GM06990 (cell line): ENCODE results near the gene OR4Q2.

ENCODE experiments used
- DNase-seq: peaks from one replicate; pipeline ENCODE4 v3.0.0-alpha.2; 2011; ENCODE audit not compliant: insufficient read length; ENCODE audit errors: extremely low read depth
- H3K27me3 ChIP-seq: replicated peaks from 2 replicates; pipeline ENCODE4 v1.6.0; 2011; ENCODE audit warnings: low read length; ENCODE audit not compliant: control insufficient read depth, insufficient read depth
- H3K36me3 ChIP-seq: 2 replicates; pipeline ENCODE4 v1.5.1; 2011; ENCODE audit warnings: low read length; ENCODE audit not compliant: control insufficient read depth, insufficient read depth
- H3K4me3 ChIP-seq: replicated peaks from 2 replicates; pipeline ENCODE4 v1.5.1; 2011; ENCODE audit warnings: low read depth, mild to moderate bottlenecking, control low read depth, low read length
- TF ChIP-seq, protein P1 (sequence below): IDR thresholded peaks from 2 replicates; pipeline ENCODE4 v1.5.1; 2011; ENCODE audit warnings: low read length, control low read depth, mild to moderate bottlenecking, inconsistent platforms; ENCODE audit not compliant: insufficient read depth, poor library complexity, severe bottlenecking

Gene OR4Q2

DNA sequence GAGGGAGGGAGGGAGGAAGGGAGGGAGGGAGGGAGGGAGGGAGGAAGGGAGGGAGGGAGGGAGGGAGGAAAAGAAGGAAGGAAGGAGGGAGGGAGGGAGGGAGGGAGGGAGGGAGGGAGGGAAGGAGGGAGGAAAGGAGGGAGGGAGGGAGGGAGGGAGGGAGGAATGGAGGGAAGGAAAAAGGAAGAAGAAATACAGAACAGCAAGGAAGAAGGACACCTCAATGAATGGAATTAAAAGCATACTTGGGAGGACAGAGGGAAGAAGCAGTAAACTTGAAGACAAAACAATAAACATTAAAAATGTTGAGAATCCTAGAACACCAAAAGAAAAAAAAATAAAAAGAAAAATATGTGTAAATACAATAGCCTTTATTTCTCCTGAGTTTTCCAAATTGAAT lies 6.2 kb downstream of the OR4Q2 start:
- TF ChIP-seq, protein P1, sequence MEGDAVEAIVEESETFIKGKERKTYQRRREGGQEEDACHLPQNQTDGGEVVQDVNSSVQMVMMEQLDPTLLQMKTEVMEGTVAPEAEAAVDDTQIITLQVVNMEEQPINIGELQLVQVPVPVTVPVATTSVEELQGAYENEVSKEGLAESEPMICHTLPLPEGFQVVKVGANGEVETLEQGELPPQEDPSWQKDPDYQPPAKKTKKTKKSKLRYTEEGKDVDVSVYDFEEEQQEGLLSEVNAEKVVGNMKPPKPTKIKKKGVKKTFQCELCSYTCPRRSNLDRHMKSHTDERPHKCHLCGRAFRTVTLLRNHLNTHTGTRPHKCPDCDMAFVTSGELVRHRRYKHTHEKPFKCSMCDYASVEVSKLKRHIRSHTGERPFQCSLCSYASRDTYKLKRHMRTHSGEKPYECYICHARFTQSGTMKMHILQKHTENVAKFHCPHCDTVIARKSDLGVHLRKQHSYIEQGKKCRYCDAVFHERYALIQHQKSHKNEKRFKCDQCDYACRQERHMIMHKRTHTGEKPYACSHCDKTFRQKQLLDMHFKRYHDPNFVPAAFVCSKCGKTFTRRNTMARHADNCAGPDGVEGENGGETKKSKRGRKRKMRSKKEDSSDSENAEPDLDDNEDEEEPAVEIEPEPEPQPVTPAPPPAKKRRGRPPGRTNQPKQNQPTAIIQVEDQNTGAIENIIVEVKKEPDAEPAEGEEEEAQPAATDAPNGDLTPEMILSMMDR = no peak
- no peaks in the 10 kb centered on the region for H3K27me3 ChIP-seq
- H3K4me3 ChIP-seq = no peak overlapping the region
- no peak for DNase-seq
- H3K36me3 ChIP-seq = no peaks in the 10 kb centered on the region

DNA sequence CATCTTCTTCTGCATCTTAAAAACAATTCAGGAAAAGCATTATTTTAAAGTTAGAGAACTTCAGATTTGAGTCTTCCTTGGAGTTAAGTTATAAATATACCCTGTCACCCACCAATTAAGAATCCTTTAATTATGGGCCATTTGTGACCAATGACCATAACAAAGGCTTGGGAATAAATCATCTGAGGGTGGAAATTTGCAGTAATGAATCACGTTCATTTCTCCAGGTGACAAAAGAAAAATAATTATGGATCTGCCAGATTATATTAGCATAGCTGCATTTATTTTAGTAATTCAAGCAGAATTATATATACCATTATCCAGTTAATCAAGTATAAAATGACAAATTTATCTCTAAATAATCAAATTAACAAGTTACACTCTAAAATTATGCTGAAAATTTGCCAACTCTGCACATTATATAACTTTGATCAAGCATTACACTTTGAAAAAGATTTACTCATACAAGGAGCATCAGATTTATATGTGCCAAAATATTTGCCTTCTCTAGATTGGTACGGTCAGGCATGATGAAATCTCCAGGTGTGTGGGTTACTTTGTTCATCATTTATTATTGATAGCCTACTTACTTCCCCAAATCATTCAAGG lies 17.4 kb downstream of the OR4Q2 start, which contains the start of gene OR4K14:
Gene OR4K14, minus strand, starts transcription at position 51 of the 609 bp plus-strand sequence. CDS start 4,114 bp downstream, outside the sequence.
- H3K36me3 ChIP-seq = no peaks in the 10 kb centered on the region
- no peak for DNase-seq
- TF ChIP-seq, protein P1 = no peak
- no peaks in the 10 kb centered on the region for H3K27me3 ChIP-seq
- H3K4me3 ChIP-seq = no peak within 1 kb of the TSS

DNA sequence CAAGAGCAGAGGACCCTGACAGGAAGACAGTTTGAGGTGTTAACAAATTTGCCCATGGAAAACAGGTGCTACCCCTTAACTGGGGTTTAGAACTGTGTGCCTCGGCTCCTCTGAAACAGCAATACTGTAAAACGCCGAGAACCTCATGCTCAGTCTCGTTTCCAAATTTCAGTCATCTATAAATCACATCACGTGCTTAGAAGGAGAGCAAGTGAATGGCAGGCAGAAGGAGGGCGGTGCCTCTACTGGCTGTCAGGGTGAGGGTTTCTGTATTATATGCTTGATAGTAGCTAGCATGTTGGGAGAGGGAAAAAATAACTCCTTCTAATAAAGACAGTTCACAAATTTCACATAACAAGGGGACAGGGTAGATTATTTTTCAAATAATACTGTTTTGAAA lies 29.1 kb downstream of the OR4Q2 start:
- Histone ChIP-seq H3K4me3 (no peak overlapping the region), H3K36me3 (no peaks in the 10 kb centered on the region), H3K27me3 (no peaks in the 10 kb centered on the region)
- DNase-seq = no peak
- TF ChIP-seq, protein P1 = no peak

DNA sequence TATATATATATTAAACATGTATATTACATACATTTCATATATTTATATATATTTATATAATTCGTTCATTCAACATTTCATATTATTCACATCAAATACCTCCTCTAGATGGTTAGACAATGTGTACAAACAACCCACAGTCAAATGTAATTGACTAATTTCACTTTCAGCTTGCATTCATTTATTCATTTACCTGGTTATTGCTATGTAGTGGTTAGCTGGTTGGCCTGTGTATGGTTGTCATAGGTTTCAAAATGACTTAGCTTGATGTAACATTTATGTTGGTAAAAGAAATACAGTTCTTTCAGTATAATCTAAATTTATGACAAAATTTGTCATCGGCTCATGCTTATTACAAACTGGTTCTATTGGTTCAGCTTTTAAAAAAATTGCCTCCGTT lies 33.5 kb downstream of the OR4Q2 start:
- no peak overlapping the region for H3K4me3 ChIP-seq
- H3K36me3 ChIP-seq = no peaks in the 10 kb centered on the region
- no peak for DNase-seq
- H3K27me3 ChIP-seq = no peaks in the 10 kb centered on the region
- TF ChIP-seq, protein P1 = no peak

DNA sequence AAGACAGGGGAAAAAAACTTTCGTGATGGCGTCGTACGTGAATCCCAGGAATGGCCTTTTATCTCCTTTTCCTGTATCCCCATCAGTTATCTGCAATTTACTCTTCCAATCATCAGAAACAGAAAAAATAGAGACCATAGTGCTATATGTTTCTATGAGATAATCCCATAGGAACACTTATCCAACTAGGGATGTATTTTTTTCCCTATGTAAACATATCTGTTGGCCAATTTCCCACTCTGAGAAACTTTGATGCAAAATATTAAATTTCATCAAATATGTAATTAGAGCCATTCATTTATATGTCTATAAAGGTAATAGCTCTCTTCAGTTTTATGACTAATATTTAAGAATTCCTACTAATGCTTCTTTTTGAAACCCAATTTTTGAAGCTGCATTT lies 34.0 kb downstream of the OR4Q2 start, which contains the start of gene OR4K13:
Gene OR4K13, minus strand, starts transcription at position 101 of the 400 bp plus-strand sequence. CDS start 1,280 bp downstream, outside the sequence.
- no peak within 1 kb of the TSS for H3K4me3 ChIP-seq
- H3K27me3 ChIP-seq = no peaks in the 10 kb centered on the region
- H3K36me3 ChIP-seq = no peaks in the 10 kb centered on the region
- TF ChIP-seq, protein P1 = no peak
- DNase-seq = no peak
